Left forelimb (tissue), 1 donor: Measurements from ENCODE around the gene CCN2.
"Not testable (repeated sequence)": the region's sequence is repeated elsewhere in the genome, so short reads cannot be mapped to it uniquely, and the experiment has no call there.

Experiments
- DNase-seq: peaks from one replicate; pipeline ENCODE4 v3.0.0-alpha.2; 2018; ENCODE audit warnings: low spot score

Gene CCN2

DNA sequence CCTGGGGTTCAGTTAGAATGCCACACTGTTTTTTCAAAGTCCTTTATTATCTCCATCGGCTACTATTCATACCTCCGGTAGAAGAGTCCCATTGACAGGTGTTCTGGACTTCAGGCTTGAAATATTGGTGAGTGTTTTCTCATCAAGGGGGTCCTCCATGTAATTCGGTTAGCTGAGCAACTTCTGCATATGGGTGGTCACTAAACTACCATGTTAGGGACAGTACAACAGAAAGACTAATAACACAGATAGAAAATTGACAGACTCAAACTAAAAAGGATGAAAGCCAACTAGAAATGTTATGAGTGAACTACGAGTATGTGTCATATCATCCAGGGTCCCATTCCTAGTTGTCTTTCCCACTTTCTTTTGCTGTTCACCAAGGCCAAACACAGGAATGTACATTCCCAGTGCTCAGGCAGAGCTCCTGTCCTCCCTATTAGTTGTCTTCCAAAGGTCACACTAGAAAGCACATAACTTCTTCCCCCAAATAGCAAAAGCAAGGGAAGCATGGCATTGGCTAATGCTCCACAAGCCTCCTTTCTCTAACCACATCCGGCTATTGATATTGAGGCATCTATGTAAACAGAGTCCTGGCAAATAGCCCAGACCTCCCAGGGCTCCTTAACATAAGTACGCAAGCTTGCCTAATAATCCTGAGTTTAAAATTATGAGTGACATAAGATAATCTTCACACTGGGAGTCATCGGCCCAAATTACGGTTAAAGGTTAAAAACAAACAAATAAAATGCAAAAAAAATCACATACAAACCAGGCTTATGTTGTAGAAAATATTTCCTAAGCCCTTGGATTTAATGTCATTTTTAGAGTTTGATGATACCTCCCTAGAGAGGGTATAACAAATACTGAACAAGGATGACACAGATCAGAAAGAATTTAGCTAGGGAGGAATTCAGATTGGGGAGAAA lies 13.2 kb downstream of the CCN2 start:
- DNase-seq: no peak

DNA sequence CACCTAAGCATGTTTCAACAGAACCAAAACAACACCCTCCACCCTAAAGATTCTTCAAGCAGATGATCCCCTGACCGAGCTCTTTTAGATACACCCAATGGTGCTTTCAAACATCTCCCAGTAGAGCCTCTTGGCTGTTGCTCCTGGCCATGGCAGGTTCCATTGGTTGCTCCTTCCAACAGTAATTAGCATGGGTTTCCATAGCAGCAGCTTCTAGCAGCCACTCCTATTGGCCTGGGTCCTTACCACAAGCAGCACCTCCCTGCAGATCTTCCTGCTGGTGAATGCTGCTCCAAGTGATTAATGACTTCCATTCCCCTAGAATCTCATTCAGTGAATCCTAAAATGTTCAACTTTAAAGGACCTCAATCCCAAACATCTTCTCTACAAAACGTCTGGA lies 13.9 kb downstream of the CCN2 start:
- no peak for DNase-seq

DNA sequence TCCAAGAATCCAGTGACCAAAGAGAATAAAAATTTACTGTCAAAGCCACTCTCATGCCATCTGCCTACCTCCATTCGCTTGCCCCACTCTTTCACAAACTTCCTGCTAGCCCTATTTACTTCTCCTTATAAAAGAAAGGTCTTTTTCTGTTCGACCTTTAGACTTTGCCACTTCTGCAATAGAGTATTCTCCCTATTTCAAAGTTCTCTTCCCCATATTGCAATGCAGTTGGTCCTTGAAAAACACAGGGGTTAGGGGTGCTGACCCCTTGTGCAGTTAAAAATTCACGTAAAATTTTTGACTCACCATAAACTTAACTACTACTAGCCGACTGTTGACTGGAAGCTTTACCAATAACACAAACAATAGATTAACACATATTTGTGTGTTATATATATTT lies 15.0 kb downstream of the CCN2 start:
- DNase-seq: no peak

DNA sequence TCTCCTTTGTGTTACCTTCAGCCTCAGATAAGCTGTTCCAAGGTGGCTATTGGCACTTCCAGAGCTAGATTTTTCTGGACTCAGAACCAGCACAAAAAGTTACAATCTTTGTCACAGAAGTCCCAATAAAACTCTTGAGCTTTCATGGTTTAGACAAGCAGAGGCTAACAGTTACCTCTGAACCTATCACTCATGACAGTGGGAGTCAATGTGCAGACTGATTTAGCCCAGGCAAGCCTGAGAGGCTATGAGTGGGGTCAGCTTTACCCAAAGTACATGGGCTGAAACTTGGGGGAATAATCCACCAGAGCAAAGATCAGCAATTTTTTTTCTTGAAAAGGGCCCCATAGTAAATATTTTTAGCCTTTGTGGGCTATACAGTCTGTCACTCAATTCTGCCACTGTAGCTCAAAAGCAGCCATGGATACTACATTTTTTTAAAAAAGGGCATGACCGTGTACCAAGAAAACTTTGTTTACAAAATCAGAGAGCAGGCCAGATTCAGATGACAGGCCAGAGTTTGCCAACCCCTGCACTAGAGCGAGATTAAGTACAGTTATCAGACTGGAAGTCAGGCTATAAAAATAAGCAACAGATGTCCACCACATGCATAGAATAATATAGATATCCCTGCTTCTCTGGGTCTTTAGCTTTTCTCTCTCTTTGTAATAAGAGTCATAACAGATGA lies 20.0 kb downstream of the CCN2 start:
- DNase-seq: no peak

DNA sequence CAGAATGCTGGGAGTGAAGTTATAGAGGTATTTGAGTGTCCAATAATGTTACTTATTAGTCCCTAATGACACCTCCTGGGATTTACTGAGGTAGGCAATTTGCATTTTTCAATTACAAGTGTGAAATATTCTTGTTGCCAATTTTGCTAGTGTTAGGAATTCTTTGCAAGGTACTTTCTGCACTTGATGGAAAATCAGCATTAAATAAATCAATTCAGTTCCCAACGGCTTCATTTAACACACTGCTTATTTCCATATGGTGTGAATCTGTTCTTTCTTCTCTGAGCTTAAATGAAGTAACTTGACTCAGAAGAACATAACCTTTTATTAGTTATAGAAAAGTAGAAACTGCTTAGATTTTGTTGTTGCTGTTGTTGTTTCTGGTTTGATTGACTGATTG lies 21.2 kb downstream of the CCN2 start:
- no peak for DNase-seq

DNA sequence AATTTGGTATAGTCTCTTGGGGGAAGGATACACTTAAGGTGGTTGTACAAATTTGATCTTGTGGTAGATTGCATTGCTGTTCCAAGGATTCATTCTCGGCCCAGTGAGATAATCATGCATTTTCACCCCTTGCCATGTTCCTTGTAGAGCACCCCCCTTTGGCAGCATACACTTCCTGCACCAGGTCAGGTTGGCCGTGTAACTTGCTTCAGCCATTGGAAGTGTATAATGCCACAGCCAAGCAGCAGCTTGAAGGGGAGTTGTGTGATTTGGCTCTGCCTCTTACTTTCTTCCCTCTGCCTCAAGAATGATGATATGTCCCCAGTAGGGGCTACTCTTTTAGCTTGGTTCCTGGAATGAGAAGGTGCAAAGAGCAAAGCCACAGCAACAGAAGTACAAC lies 21.9 kb downstream of the CCN2 start:
- no peak for DNase-seq

DNA sequence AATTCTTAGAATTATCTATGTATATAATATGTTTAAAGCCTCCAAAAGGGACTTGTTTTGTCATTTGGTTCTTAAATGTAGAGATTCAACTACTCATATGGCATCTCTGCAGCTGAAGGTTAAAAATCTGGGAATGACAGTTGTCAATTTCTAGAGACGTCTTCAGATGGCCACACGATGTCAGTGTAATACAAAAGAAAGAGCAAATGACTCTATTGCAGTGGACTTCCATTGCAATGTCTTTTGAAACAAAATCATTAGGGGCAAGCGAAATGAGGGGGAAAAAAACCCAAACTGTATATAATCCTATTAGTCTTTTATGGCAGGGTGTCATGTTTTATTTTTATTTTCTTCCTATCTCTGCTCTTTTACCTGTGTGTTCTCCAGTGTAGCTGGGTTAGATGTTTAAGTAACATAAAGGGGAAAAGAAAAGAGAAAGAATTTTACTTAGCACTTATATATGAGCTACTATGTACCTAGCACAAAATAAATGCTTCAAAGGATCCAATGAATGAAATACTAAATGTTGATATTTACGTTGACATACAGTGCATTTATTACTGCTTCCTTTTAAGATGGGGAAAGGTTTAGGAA lies 26.2 kb downstream of the CCN2 start:
- DNase-seq: no peak

DNA sequence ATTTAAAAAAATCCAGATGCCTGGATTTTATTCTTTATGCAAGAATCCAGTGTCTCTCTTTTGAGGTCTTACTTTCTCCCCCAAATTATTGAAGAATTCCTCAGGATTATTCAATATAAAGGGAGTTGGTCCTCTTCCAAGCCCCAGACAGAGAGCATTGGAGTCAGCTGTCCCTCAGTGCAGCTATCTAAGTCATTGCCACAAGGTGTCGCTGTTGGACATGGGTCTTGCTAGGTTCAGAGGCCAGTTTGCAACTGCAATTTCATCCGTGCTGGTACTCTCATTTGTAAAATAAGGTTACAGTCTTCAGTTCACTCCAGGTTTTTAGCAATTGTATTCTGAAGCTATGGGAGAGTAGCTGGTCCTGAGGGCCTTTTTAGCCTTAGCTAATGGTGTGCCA lies 27.8 kb downstream of the CCN2 start:
- DNase-seq: no peak

DNA sequence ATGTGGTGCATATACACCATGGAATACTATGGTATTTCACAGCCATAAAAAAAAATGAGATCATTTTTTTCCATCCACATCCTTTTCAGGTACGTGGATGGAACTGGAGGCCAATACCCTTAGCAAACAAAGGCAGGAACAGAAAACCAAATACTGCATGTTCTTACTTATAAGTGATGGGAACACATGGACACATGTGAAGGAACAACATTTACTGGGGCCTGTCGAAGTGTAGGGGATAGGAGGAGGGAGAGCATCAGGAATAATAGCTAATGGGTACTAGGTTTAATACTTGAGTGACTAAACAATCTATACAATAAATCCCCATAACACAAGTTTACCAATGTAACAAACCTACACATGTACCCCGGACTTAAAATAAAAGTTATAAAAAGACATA lies 30.5 kb downstream of the CCN2 start:
- DNase-seq: no peak

DNA sequence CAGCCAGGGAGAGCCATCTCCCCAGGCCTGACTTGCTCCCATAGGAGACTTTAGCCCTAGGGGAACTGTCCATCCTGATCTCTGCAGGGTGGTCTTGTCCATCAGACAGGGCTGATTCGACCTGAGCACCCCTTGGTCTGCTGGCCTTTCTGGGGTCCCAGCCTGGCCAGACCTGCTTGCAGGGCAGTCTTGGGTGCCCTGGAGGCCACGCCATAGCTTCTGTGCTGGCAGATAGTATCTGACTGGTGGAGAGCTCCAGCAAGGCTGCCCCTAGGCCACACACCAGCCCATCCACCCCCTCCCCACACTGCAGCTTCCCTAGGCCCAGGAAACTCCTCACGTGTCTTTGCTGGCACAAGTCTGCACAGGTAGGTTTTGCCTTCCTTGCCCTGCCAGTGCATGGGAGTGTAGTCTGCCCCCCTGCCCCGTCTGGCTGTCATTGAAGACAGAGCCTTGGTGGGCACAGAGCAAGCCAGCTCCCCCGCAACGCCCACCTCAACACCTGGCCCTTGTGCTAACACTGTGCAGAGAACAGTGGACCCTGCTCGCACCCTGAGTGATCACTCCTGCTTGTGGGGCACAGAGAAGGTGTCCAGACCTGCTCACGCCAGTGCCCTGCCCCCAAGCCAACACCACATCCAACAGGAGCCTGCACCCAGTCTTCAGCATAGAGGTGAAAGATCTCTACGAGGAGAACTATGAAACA lies 32.4 kb downstream of the CCN2 start:
- no peak for DNase-seq

DNA sequence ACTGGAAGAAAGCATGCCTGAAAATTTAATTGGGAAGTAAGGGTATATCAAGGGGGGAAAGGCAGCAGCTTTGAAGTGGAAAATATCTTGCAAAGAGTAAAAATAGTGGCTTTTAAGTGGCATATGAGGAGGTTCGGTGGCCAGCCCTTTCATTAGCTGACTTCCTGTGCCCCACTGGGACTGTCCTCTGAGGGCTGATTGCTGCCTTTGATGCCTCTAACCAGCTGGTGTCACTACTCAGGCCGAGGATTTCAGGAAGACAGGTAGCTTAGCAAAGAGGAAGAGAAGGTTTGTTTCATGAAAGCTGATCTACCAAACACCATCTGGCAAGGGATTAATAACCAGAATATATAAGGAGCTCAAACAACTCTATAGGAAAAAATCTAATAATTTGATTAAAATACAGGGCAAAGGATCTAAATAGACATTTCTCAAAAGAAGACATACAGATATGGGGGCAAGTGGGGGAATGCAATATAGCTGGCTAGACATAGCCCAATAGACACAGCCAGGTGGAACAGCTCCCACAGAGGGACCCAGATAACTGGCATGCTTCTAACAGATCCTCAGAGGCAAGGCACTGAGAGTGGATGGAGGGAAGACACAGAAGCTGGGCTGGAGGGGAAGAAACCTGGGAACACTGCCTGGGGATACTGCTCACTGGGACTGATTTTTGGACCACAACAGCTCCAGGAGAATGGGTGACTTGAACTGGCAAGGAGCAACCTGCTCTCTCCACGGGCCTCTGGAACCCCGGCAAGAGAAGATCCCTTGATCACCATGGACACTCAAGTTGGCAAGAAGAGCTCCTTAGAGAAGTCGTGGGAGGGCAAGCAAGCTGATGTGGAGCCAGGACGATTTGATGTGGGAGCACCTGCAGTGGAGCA lies 33.2 kb downstream of the CCN2 start:
- DNase-seq: no peak

DNA sequence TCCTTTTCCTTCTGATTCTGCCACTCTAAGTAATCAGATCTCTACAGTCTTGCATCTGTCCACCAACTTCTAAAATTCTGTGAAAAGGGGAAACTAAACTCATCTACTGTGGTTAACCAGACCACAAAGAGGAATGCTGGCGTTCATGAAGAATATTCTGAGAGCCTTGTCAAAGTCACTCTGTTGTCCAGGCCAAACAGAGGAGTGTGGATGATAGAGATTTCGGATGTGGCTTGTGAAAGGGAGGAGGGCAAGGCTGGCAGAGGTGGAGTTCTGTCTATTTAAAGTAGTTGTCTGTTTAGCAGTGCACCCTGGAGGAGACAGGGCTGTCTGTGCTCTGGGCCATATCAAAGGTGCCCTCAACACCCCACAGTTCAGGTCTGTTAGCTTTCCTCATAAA lies 33.9 kb downstream of the CCN2 start:
- no peak for DNase-seq

DNA sequence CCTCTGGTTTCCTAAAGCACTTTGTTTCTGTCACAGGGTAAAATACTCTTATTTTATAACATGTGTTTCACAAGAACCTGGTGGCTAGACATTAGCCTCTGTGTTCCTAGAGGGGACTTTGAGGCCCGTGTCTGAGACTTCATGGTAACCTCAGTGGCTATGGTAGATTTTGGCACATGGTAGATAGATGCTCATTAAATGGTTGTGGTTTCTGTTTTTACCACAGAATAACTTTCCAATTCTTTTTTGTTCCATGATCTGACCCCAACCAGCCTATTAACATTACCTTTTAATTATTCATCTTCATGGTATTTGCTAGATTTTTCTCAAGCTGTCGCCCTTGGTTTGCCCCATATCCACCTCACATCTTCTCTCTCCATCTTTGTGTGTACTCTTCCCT lies 34.3 kb downstream of the CCN2 start:
- no peak for DNase-seq

DNA sequence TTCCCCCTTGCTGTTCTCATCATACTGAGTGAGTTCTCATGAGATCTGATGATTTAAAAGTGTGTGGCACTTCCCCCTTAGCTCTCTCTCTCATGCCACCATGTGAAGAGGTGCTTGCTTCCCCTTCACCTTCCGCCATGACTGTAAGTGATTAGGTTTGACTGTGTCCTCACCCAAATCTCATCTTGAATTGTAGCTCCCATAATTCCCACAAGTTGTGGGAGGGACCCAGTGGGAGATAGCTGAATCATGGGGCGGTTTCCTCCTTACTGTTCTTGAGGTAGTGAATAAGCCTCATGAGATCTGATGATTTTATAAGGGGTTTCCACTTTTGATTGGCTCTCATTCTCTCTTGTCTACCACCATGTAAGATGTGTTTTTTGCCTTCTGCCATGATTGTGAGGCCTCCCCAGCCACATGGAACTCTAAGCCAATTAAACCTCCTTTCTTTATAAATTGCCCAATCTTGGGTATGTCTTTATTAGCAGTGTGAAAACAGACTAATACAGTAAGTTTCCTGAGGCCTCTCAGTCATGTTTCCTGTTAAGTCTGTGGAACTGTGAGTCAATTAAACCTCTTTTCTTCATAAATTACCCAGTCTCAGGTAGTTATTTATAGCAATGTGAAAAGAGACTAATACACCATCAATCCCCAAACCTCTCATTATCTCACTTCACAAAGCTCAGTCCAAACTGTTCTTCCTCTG lies 34.9 kb downstream of the CCN2 start:
- DNase-seq: not testable (repeated sequence)

DNA sequence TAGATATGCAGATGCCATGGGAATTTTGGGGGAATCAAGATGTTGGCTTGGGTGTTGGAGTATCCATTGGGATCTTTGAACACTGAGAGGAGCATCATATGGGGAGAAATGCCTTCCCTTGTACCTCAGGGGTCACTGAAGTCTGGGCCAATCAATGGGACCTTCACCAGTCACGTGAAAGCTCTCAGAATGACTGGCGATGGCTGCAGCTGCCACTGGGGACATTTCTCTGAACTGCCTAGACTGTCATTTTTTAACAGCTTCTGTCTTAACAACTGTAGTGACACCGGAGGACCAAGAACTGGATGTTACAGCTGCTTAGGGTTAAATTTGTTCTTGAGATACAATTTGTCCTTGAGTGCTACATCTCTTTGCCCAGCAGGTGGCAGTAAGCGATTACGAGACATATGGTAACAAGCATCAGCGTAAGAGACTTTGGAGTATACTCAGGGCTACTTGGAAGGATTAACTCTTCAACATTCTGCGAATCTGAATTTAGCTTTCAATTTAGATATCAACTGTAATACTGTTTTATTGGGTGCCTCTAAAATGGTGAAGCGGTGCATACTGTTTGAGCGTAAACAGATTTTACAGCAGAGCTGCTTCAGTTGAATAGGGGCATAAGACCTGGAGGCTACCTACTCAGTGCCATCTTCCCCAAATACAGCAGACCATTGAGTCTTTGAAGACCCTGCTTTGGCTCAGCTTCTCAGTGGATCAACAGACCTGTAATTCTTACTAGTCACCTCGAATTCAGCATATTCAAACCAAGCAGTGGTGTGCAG lies 36.0 kb downstream of the CCN2 start:
- no peak for DNase-seq

DNA sequence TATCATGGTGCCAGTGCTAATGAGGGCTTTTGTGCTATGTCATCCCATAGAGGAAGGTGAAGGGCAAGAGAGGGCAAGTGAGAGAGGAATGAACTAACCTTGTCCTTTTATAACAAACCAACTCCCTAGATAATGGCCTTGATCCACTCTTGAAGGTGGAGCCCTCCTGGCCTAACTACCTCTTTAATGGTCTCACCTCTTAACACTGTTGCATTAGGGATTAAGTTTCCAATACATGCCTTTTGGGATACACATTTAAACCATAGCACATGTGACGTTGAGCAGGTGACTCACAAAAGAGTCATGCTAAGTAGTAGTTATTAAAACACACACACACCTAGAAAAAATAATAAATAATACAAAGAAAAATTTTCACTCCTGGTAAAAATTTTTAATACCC lies 36.9 kb downstream of the CCN2 start:
- DNase-seq: no peak

DNA sequence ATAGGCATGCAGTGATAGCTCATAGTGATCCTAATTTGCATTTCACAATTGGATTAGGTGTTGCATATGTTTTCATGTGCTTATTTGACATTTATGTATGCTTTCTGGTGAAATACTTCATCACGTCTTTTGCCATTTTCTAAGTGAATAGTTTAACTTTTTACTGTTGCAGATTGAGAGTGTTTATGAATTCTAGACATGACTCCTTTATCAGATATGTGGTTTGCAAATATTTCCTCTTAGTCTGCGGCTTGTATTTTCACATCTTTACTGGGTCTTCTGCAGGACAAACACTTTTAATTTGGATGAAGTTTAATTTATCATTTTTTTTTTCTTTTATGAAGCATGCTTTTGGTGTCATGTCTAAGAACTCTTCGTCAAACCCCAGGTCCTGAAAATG lies 39.2 kb downstream of the CCN2 start:
- no peak for DNase-seq

DNA sequence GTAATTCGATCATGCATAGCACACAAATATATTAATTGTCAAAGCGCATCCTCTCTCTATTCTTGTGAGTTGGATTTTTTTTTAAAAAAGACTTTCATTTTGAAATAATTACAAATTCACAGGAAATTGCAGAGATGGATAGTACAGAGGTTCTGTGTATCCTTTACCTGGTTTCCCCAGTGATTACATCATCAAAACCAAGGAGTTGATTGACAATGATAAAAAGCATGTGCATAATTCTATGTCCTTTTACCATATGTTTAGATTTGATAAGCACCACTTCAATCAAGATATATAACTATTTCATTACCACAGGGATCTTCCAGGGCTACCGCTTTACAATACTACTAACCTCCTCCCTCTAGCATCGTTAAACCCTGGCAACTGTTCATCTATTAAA lies 40.2 kb downstream of the CCN2 start:
- no peak for DNase-seq

DNA sequence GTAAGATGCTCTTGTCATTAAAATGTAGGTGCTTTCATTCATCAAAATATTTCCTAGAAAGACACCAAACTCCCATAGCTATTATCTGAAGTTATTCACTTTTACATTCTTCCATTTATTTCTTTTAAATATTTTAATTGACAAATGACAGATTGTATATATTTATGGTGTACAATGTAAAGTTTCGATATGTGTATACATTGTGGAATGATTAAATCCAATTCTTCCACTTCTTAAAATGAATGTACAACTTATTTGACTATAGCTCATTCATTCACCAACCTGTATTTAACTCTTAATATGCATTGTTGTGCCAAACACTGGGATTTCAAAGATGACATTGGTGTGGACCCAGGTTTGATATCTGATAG lies 41.0 kb downstream of the CCN2 start:
- DNase-seq: no peak
